Astrocyte (in vitro differentiated cells and primary cell): ENCODE data around the gene UBE2D2. TPM values are rescaled to one million over a fixed set of nuclear protein-coding genes. Genes with fewer than 3 reads are reported as not detected.
"Not testable (repeated sequence)": the region's sequence is repeated elsewhere in the genome, so short reads cannot be mapped to it uniquely, and the experiment has no call there.

ENCODE experiments used
- DNase-seq: peaks from one replicate; pipeline ENCODE4 v3.0.0-alpha.2; 2010; ENCODE audit warnings: low read depth
- FAIRE-seq: peaks from 2 replicates; lab custom pipeline; 2011; peaks lifted over from hg19 to GRCh38; lab: Jason Lieb, UNC
- H2AFZ ChIP-seq: 2 replicates; pipeline ENCODE4 v1.6.0; 2012; ENCODE audit warnings: low read depth, low read length, inconsistent platforms
- H3K27ac ChIP-seq: 2 replicates; pipeline ENCODE4 v1.5.1; 2011; ENCODE audit warnings: low read depth, low read length, inconsistent platforms
- H3K27me3 ChIP-seq: 2 replicates; pipeline ENCODE4 v1.6.0; 2011; ENCODE audit warnings: low read length, inconsistent platforms; ENCODE audit not compliant: insufficient read depth
- H3K36me3 ChIP-seq: 2 replicates; pipeline ENCODE4 v1.5.1; 2011; ENCODE audit warnings: low read length, inconsistent platforms; ENCODE audit not compliant: insufficient read depth
- H3K4me1 ChIP-seq: 2 replicates; pipeline ENCODE4 v1.5.1; 2011; ENCODE audit warnings: low read length, inconsistent platforms; ENCODE audit not compliant: insufficient read depth
- H3K4me2 ChIP-seq: 2 replicates; pipeline ENCODE4 v1.6.0; 2012; ENCODE audit warnings: low read length, inconsistent platforms
- H3K4me3 ChIP-seq: 2 replicates; pipeline ENCODE4 v1.5.1; 2011; ENCODE audit warnings: low read depth, mild to moderate bottlenecking, low read length, inconsistent platforms; ENCODE audit not compliant: insufficient read depth
- H3K79me2 ChIP-seq: 2 replicates; pipeline ENCODE4 v1.6.0; 2012; ENCODE audit warnings: mild to moderate bottlenecking, low read length, inconsistent platforms; ENCODE audit not compliant: insufficient read depth
- H3K9ac ChIP-seq: 2 replicates; pipeline ENCODE4 v1.6.0; 2012; ENCODE audit warnings: mild to moderate bottlenecking, low read length, inconsistent platforms
- H3K9me3 ChIP-seq: 2 replicates; pipeline ENCODE4 v1.5.1; 2012; ENCODE audit warnings: low read depth, mild to moderate bottlenecking, low read length, inconsistent platforms; ENCODE audit not compliant: insufficient read depth
- H4K20me1 ChIP-seq: 2 replicates; pipeline ENCODE4 v1.6.0; 2012; ENCODE audit warnings: low read length, inconsistent platforms; ENCODE audit not compliant: insufficient read depth
- H3K27ac Mint-ChIP-seq: one replicate; pipeline ENCODE4 v1.8.0; 2021; ENCODE audit warnings: mild to moderate bottlenecking, mixed read lengths; ENCODE audit not compliant: unreplicated experiment
- H3K27me3 Mint-ChIP-seq: one replicate; pipeline ENCODE4 v1.8.0; 2021; ENCODE audit warnings: low read depth, mixed read lengths; ENCODE audit not compliant: unreplicated experiment
- H3K36me3 Mint-ChIP-seq: one replicate; pipeline ENCODE4 v1.8.0; 2021; ENCODE audit warnings: low read depth, mixed read lengths; ENCODE audit not compliant: unreplicated experiment
- H3K4me1 Mint-ChIP-seq: one replicate; pipeline ENCODE4 v1.8.0; 2021; ENCODE audit warnings: low read depth, mixed read lengths; ENCODE audit not compliant: unreplicated experiment
- H3K4me3 Mint-ChIP-seq: one replicate; pipeline ENCODE4 v1.8.0; 2021; ENCODE audit warnings: mild to moderate bottlenecking, moderate library complexity, mixed read lengths; ENCODE audit not compliant: unreplicated experiment
- H3K9me3 Mint-ChIP-seq: one replicate; pipeline ENCODE4 v1.8.0; 2021; ENCODE audit warnings: mild to moderate bottlenecking, mixed read lengths; ENCODE audit not compliant: unreplicated experiment
- EZH2 ChIP-seq: IDR thresholded peaks from 2 replicates; pipeline ENCODE4 v1.6.1; 2012; ENCODE audit warnings: mild to moderate bottlenecking, low read length, inconsistent platforms; ENCODE audit not compliant: insufficient read depth
- total RNA-seq: library from RNA; stranded (reverse); gene quantifications from 2 replicates; pipeline ENCODE4 v1.2.1, GENCODE V29; 2021
- TF ChIP-seq, protein P1 (sequence below): IDR thresholded peaks from 2 replicates; pipeline ENCODE4 v1.5.1; 2011; ENCODE audit warnings: low read depth, mild to moderate bottlenecking, inconsistent platforms, low read length, moderate library complexity; ENCODE audit not compliant: insufficient read depth

The UBE2D2 gene
- total RNA-seq, 1 donor from 2014 or later: 169 TPM

DNA sequence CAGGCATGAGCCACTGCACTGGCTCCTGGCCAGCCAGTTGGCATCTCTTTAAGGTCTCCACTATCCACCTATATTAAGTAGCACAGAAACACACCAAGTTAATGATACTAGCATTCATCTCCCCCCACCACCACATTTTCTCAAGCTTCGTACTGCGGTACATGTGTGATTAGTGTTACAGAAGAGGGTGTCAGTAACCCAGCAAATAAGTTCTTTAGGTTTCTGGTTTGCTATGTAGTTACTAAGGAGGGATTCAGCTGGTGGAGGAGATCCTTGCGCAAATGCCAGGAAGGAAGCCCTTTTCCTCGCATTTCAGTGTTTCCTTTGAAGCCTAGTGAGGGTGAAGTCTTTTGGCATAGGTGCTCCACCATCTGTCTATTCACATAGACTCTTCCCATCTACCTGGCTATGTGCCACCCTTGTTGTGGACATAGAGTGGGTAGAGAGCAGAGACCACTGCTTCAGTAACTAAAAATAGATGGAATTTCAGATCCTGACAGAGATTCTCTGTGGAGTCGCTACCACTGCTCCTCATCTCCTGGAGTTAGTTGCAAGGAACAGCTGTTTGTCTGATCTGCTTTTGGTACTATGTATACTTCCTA lies 16.7 kb downstream of the UBE2D2 start:
- Histone ChIP-seq H3K27ac (no peak overlapping the region), H3K4me1 (no peaks in the 10 kb centered on the region), H3K9ac (no peak overlapping the region), H3K27me3 (no peaks in the 10 kb centered on the region), H3K4me2 (no peak overlapping the region), H3K79me2 (peaks cover 99% of the 10 kb centered on the region), H3K9me3 (no peaks in the 10 kb centered on the region), H3K36me3 (no peaks in the 10 kb centered on the region), H2AFZ (no peak overlapping the region), H3K4me3 (no peak overlapping the region), H4K20me1 (peaks cover 82% of the 10 kb centered on the region)
- Mint-ChIP-seq H3K27me3 (no peaks in the 10 kb centered on the region), H3K9me3 (no peaks in the 10 kb centered on the region), H3K4me3 (no peak overlapping the region), H3K27ac (no peak overlapping the region), H3K4me1 (peaks cover 34% of the 10 kb centered on the region), H3K36me3 (peaks cover 7% of the 10 kb centered on the region)
- no peak for DNase-seq
- FAIRE-seq: no peak
- TF ChIP-seq, protein P1, sequence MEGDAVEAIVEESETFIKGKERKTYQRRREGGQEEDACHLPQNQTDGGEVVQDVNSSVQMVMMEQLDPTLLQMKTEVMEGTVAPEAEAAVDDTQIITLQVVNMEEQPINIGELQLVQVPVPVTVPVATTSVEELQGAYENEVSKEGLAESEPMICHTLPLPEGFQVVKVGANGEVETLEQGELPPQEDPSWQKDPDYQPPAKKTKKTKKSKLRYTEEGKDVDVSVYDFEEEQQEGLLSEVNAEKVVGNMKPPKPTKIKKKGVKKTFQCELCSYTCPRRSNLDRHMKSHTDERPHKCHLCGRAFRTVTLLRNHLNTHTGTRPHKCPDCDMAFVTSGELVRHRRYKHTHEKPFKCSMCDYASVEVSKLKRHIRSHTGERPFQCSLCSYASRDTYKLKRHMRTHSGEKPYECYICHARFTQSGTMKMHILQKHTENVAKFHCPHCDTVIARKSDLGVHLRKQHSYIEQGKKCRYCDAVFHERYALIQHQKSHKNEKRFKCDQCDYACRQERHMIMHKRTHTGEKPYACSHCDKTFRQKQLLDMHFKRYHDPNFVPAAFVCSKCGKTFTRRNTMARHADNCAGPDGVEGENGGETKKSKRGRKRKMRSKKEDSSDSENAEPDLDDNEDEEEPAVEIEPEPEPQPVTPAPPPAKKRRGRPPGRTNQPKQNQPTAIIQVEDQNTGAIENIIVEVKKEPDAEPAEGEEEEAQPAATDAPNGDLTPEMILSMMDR: no peak
- TF ChIP-seq EZH2: no peak

DNA sequence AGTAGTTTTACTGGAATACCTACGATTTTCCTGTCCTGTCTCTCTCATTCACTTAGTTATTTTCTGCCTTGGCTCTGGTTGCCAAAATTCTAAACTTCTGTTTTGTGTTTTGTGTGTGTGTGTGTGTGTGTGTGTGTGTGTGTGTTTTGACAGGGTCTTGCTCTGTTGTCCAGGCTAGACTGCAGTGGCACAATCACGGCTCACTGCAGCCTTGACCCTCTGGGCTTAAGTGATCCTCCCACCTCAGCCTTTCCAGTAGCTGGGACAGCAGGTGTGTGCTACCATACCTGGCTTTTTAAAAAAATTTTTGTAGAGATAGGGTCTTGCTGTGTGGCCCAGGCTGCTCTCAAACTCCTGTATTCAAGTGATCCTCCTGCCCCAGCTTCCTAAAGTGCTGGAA lies 17.2 kb downstream of the UBE2D2 start:
- no peaks in the 10 kb centered on the region for H3K4me1 ChIP-seq
- Mint-ChIP-seq H3K27me3 (no peaks in the 10 kb centered on the region), H3K4me1 (peaks cover 34% of the 10 kb centered on the region), H3K9me3 (no peaks in the 10 kb centered on the region), H3K27ac (no peak overlapping the region), H3K36me3 (peaks cover 7% of the 10 kb centered on the region), H3K4me3 (no peak overlapping the region)
- DNase-seq (no peak), FAIRE-seq (no peak)
- H3K27ac ChIP-seq: no peak overlapping the region
- peaks cover 85% of the 10 kb centered on the region for H4K20me1 ChIP-seq
- peaks cover 99% of the 10 kb centered on the region for H3K79me2 ChIP-seq
- no peak overlapping the region for H2AFZ ChIP-seq
- H3K36me3 ChIP-seq: no peaks in the 10 kb centered on the region
- no peak for TF ChIP-seq EZH2
- TF ChIP-seq, protein P1: no peak
- H3K27me3 ChIP-seq: no peaks in the 10 kb centered on the region
- no peaks in the 10 kb centered on the region for H3K9me3 ChIP-seq
- no peak overlapping the region for H3K9ac ChIP-seq
- H3K4me2 ChIP-seq: no peak overlapping the region
- no peak overlapping the region for H3K4me3 ChIP-seq

DNA sequence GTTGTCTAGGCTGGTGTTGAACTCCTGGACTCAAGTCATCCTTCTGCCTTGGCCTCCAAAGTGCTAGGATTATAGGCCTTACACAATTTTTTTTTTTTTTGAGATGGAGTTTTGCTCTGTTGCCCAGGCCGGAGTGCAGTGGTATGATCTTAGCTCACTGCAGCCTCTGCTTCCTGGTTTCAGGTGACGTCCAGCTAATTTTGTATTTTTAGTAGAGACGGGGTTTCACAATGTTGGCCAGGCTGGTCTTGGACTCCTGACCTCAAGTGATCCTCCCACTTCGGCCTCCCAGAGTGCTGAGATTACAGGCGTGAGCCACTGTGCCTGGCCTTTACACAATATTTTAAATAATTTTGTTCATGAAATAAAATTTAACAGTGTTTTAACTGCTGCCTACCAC lies 21.0 kb downstream of the UBE2D2 start:
- H3K27me3 Mint-ChIP-seq, H3K4me3 Mint-ChIP-seq, H3K9ac ChIP-seq, H2AFZ ChIP-seq, H3K36me3 ChIP-seq, DNase-seq, FAIRE-seq, H3K27ac Mint-ChIP-seq, H3K4me1 ChIP-seq, H3K27me3 ChIP-seq, H3K9me3 ChIP-seq, H3K9me3 Mint-ChIP-seq, H3K4me3 ChIP-seq, H3K27ac ChIP-seq, H3K36me3 Mint-ChIP-seq, H3K4me2 ChIP-seq: not testable (repeated sequence)
- peaks cover 17% of the 10 kb centered on the region for H3K4me1 Mint-ChIP-seq
- H4K20me1 ChIP-seq: peaks cover 77% of the 10 kb centered on the region
- H3K79me2 ChIP-seq: peaks cover 98% of the 10 kb centered on the region
